ENCODE data around the gene BCL2L2. TPM values are rescaled to one million over a fixed set of nuclear protein-coding genes. Genes with fewer than 3 reads are reported as not detected.
"Not testable (repeated sequence)": the region's sequence is repeated elsewhere in the genome, so short reads cannot be mapped to it uniquely, and the experiment has no call there.

Gene BCL2L2
- total RNA-seq, 1 donor from 2014 or later, result 21.4 TPM

DNA sequence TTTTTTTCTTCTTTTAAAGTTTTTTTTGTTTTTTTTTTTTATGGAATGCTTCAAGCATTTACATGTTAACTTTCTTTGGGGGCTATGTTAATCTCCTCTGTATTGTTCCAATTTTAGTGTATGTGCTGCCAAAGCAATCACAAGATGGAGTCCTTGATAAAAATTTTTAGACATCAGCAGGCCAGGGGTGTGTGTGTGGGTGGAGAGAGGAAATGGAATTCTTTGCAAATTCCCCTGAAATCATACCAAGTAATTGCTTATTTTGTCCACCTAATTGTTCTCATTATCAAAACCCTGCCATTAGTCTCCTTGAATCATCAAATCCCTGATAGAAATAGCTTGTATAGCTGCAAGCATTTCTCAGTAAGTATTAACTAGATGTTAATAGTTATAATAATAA is 47.2 kb upstream of the BCL2L2 start:
- Histone ChIP-seq H3K4me2 (ENCODE audit: low read length) (no peak overlapping the region), H3K79me2 (ENCODE audit: insufficient read depth, low read length) (no peaks in the 10 kb centered on the region), H3K27me3 (ENCODE audit: insufficient read depth, low read length) (peaks cover 8% of the 10 kb centered on the region), H3K4me3 (ENCODE audit: insufficient read depth, low read depth, low read length) (no peak overlapping the region), H3K36me3 (ENCODE audit: insufficient read depth, low read length) (no peaks in the 10 kb centered on the region), H2AFZ (ENCODE audit: low read depth, low read length) (no peak overlapping the region), H3K9me3 (ENCODE audit: insufficient read depth, low read depth, low read length) (no peaks in the 10 kb centered on the region), H3K9ac (ENCODE audit: low read length) (no peak overlapping the region), H3K27ac (ENCODE audit: low read depth, low read length) (no peak overlapping the region), H3K4me1 (ENCODE audit: insufficient read depth, low read length) (no peaks in the 10 kb centered on the region), H4K20me1 (ENCODE audit: insufficient read depth, low read length) (no peaks in the 10 kb centered on the region)
- Mint-ChIP-seq H3K27me3 (ENCODE audit: low read depth, unreplicated experiment) (peaks cover 5% of the 10 kb centered on the region), H3K36me3 (ENCODE audit: low read depth, unreplicated experiment) (no peaks in the 10 kb centered on the region), H3K4me1 (ENCODE audit: low read depth, unreplicated experiment) (peaks cover 12% of the 10 kb centered on the region), H3K4me3 (ENCODE audit: unreplicated experiment) (no peak overlapping the region), H3K9me3 (ENCODE audit: unreplicated experiment) (peaks cover 4% of the 10 kb centered on the region), H3K27ac (ENCODE audit: unreplicated experiment) (no peak overlapping the region)
- DNase-seq (ENCODE audit: low read depth) (no peak), FAIRE-seq (no peak)
- TF ChIP-seq EZH2 (IDR thresholded peaks at IDR 0.05; ENCODE audit: insufficient read depth, low read length) (no peak), CTCF (IDR thresholded peaks at IDR 0.05; ENCODE audit: insufficient read depth, low read depth, low read length) (no peak)

DNA sequence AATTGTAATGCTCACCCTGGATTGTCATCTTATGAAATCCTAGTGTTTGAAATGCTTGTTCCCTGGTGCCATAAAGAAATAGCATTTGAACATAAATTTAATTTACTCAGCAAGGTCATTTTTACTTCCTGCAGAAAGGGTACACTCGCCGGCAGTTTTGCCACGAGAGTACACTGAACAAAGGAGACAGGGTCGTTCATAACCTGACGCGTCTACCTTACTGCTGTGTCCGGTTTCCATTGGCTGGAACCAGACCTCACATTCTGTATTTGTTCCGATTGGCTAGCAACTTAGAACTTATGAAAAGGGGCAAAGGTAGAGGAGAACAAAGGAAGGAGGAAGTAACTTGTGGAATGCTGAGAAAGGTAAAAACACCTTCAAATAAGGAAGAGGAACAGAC is 45.8 kb upstream of the BCL2L2 start:
- H3K4me3 Mint-ChIP-seq (ENCODE audit: unreplicated experiment); H3K9ac ChIP-seq (ENCODE audit: low read length); H3K27ac ChIP-seq (ENCODE audit: low read depth, low read length); H3K27me3 ChIP-seq (ENCODE audit: insufficient read depth, low read length); DNase-seq (ENCODE audit: low read depth); H3K4me2 ChIP-seq (ENCODE audit: low read length); H2AFZ ChIP-seq (ENCODE audit: low read depth, low read length); H3K36me3 Mint-ChIP-seq (ENCODE audit: low read depth, unreplicated experiment); H3K9me3 ChIP-seq (ENCODE audit: insufficient read depth, low read depth, low read length); H3K4me1 ChIP-seq (ENCODE audit: insufficient read depth, low read length); H3K79me2 ChIP-seq (ENCODE audit: insufficient read depth, low read length); H3K36me3 ChIP-seq (ENCODE audit: insufficient read depth, low read length); H3K4me3 ChIP-seq (ENCODE audit: insufficient read depth, low read depth, low read length); H3K27ac Mint-ChIP-seq (ENCODE audit: unreplicated experiment); H3K27me3 Mint-ChIP-seq (ENCODE audit: low read depth, unreplicated experiment); H3K9me3 Mint-ChIP-seq (ENCODE audit: unreplicated experiment); H4K20me1 ChIP-seq (ENCODE audit: insufficient read depth, low read length); FAIRE-seq: not testable (repeated sequence)
- peaks cover 12% of the 10 kb centered on the region for H3K4me1 Mint-ChIP-seq (ENCODE audit: low read depth, unreplicated experiment)

DNA sequence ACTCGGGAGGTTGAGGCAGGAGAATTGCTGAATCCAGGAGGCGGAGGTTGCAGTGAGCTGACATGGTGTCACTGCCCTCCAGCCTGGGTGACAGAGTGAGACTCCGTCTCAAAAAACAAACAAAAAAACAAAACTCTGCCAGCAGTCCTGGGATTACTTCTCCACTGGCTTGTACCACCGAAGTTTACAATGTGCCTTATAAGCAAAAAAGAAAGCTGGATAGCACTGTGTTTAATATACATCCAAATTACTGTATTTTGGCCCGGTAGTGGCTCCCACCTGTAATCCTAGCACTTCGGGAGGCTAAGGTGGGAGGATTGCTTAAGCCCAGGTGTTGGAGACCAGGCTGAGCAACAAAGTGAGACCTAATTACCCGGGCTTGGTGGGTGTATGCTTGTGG is 37.4 kb upstream of the BCL2L2 start:
- TF ChIP-seq EZH2 (IDR thresholded peaks at IDR 0.05; ENCODE audit: insufficient read depth, low read length) (no peak), CTCF (IDR thresholded peaks at IDR 0.05; ENCODE audit: insufficient read depth, low read depth, low read length) (no peak)
- no peak overlapping the region for H2AFZ ChIP-seq (ENCODE audit: low read depth, low read length)

More for the DNA sequence above, 37.4 kb upstream of the BCL2L2 start:
- H3K27me3 ChIP-seq (ENCODE audit: insufficient read depth, low read length), result no peaks in the 10 kb centered on the region
- H3K9me3 ChIP-seq (ENCODE audit: insufficient read depth, low read depth, low read length), result no peaks in the 10 kb centered on the region
- no peaks in the 10 kb centered on the region for H3K4me1 Mint-ChIP-seq (ENCODE audit: low read depth, unreplicated experiment)
- no peak for FAIRE-seq
- no peaks in the 10 kb centered on the region for H3K79me2 ChIP-seq (ENCODE audit: insufficient read depth, low read length)
- H3K36me3 Mint-ChIP-seq (ENCODE audit: low read depth, unreplicated experiment), result no peaks in the 10 kb centered on the region
- no peaks in the 10 kb centered on the region for H3K4me1 ChIP-seq (ENCODE audit: insufficient read depth, low read length)
- peaks cover 4% of the 10 kb centered on the region for H3K27me3 Mint-ChIP-seq (ENCODE audit: low read depth, unreplicated experiment)
- H3K4me3 ChIP-seq (ENCODE audit: insufficient read depth, low read depth, low read length), result no peak overlapping the region
- no peaks in the 10 kb centered on the region for H3K9me3 Mint-ChIP-seq (ENCODE audit: unreplicated experiment)
- H3K9ac ChIP-seq (ENCODE audit: low read length), result no peak overlapping the region
- no peak overlapping the region for H3K27ac Mint-ChIP-seq (ENCODE audit: unreplicated experiment)
- H3K27ac ChIP-seq (ENCODE audit: low read depth, low read length), result no peak overlapping the region
- no peak overlapping the region for H3K4me2 ChIP-seq (ENCODE audit: low read length)
- DNase-seq (ENCODE audit: low read depth), result no peak
- no peak overlapping the region for H3K4me3 Mint-ChIP-seq (ENCODE audit: unreplicated experiment)
- H4K20me1 ChIP-seq (ENCODE audit: insufficient read depth, low read length), result no peaks in the 10 kb centered on the region
- no peaks in the 10 kb centered on the region for H3K36me3 ChIP-seq (ENCODE audit: insufficient read depth, low read length)

Data from astrocyte (in vitro differentiated cells and primary cell).